PC-3 (cell line): Measurements from ENCODE around the gene RNU1-1.

Experiments
- CTCF ChIP-seq: fragments of 300-600 bp; sonication (generic); conservative IDR thresholded peaks from 2 replicates; pipeline ENCODE4 v1.5.1; 2017; ENCODE audit warnings: antibody characterized with exemption, low read depth, mild to moderate bottlenecking, low read length
- EZH2phosphoT487 ChIP-seq: fragments of 300-600 bp; sonication (generic); IDR thresholded peaks from 2 replicates; pipeline ENCODE4 v1.6.1; 2018; ENCODE audit warnings: mild to moderate bottlenecking, antibody characterized with exemption, low read length, borderline replicate concordance

GRCh38 chr1:16491056-16491675 is 22.9 kb downstream of the RNU1-1 start:
- TF ChIP-seq CTCF = no peak
- no peak for TF ChIP-seq EZH2phosphoT487
